A549 (cell line): Measurements from ENCODE around the gene IFT43.

Experiments
- BHLHE40 ChIP-seq: IDR thresholded peaks from 2 replicates; pipeline ENCODE4 v1.6.1; 2012; ENCODE audit warnings: low read depth, low read length, inconsistent platforms
- EHMT2 ChIP-seq: fragments of 200-600 bp; sonication (generic); IDR thresholded peaks from 2 replicates; pipeline ENCODE4 v1.6.1; 2016; ENCODE audit warnings: antibody characterized with exemption, low read depth, mild to moderate bottlenecking, moderate library complexity
- EP300 ChIP-seq, 2 experiments: fragments of >200 bp; sonication (Bioruptor Twin); formaldehyde crosslinking; IDR thresholded peaks; 2 replicates in 1 of 2; 3 replicates in 1 of 2; pipeline ENCODE4 v1.6.1; 2016 to 2017
- HOXB5 ChIP-seq: fragments of 250-450 bp; sonication (Bioruptor Pico); IDR thresholded peaks from 2 replicates; pipeline ENCODE4 v1.5.0; 2020; ENCODE audit warnings: mild to moderate bottlenecking, moderate library complexity

DNA sequence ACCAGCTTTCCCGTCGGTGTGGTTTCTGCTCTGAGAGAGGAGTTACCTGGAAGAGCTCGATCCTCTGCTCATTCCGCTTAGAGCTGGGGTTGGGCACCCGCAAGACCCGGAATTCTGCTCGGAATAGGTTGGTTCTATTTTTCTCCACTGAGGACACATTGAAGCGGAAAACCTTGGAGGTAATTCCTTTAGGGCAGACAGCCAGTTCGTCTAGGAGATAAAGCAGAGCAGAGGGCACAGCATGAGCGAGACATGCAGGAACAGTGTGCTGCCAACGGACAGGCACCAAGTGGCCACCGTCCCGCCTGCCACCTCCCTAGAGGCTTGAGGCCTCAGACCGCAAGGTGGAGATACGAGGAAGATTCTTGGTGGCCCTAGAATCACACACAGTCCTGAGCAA, 14.1 kb upstream of the IFT43 start:
- TF ChIP-seq EHMT2 (no peak), EP300 (IDR thresholded peaks at IDR 0.05) (no peak), BHLHE40 (no peak), HOXB5 (CRISPR knock-in tag) (no peak)
